SK-N-SH treated with all-trans-retinoic acid at 6 μM for 48 hours (cell line): ENCODE measurements around the gene CCR5AS.

Experiments
- ARNTL ChIP-seq: fragments of 450-650 bp; formaldehyde crosslinking; IDR thresholded peaks from 2 replicates; pipeline ENCODE4 v1.5.0; 2020; ENCODE audit warnings: low read depth, mild to moderate bottlenecking, moderate library complexity, borderline replicate concordance
- OSR1 ChIP-seq: fragments of 250-450 bp; sonication (Bioruptor Pico); IDR thresholded peaks from 2 replicates; pipeline ENCODE4 v1.8.0; 2022; ENCODE audit warnings: moderate library complexity, mild to moderate bottlenecking, inconsistent platforms
- TSHZ2 ChIP-seq: fragments of 250-450 bp; sonication (Bioruptor Pico); IDR thresholded peaks from 2 replicates; pipeline ENCODE4 v1.5.0; 2020; ENCODE audit warnings: mild to moderate bottlenecking, moderate library complexity
- ZFP3 ChIP-seq: fragments of 250-450 bp; sonication (Bioruptor Pico); IDR thresholded peaks from 2 replicates; pipeline ENCODE4 v1.5.0; 2020; ENCODE audit warnings: mild to moderate bottlenecking, moderate library complexity
- ZNF8 ChIP-seq: fragments of 450-650 bp; formaldehyde crosslinking; IDR thresholded peaks from 2 replicates; pipeline ENCODE4 v1.5.0; 2020; ENCODE audit warnings: mild to moderate bottlenecking, moderate library complexity
- TF ChIP-seq, protein P1 (sequence below): fragments of 250-450 bp; sonication (Bioruptor Pico); IDR thresholded peaks from 2 replicates; pipeline ENCODE4 v1.8.0; 2020; ENCODE audit warnings: mild to moderate bottlenecking, moderate library complexity, borderline replicate concordance
- TF ChIP-seq, protein P2 (sequence below): fragments of 250-450 bp; sonication (Bioruptor Pico); IDR thresholded peaks from 2 replicates; pipeline ENCODE4 v1.5.1; 2021; ENCODE audit warnings: mild to moderate bottlenecking, moderate library complexity

DNA sequence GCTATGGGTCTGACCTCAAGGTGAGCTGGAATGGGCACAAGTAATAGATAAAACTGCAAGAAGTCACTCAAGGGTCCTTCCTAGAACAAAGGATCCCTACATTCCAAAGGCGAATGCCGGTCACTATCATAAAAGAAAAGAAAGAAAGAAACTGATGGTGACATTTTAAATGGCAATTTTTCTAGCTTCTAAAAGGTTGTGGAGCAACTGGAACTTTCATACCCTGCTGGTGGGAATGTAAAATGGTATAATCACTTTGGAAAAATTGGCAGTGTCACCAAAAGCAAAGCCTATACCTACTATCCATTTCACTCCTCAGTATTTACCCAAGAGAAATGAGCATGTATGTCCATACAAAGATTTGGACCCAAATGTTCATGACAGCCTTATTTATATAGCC lies 4.4 kb upstream of the CCR5AS start:
- TF ChIP-seq ZFP3 (CRISPR knock-in tag) (no peak), TSHZ2 (CRISPR knock-in tag) (no peak), OSR1 (CRISPR knock-in tag) (no peak), ZNF8 (CRISPR knock-in tag) (no peak), ARNTL (CRISPR knock-in tag) (no peak)
- TF ChIP-seq, protein P1, sequence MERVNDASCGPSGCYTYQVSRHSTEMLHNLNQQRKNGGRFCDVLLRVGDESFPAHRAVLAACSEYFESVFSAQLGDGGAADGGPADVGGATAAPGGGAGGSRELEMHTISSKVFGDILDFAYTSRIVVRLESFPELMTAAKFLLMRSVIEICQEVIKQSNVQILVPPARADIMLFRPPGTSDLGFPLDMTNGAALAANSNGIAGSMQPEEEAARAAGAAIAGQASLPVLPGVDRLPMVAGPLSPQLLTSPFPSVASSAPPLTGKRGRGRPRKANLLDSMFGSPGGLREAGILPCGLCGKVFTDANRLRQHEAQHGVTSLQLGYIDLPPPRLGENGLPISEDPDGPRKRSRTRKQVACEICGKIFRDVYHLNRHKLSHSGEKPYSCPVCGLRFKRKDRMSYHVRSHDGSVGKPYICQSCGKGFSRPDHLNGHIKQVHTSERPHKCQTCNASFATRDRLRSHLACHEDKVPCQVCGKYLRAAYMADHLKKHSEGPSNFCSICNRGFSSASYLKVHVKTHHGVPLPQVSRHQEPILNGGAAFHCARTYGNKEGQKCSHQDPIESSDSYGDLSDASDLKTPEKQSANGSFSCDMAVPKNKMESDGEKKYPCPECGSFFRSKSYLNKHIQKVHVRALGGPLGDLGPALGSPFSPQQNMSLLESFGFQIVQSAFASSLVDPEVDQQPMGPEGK (CRISPR knock-in tag) = no peak
- TF ChIP-seq, protein P2, sequence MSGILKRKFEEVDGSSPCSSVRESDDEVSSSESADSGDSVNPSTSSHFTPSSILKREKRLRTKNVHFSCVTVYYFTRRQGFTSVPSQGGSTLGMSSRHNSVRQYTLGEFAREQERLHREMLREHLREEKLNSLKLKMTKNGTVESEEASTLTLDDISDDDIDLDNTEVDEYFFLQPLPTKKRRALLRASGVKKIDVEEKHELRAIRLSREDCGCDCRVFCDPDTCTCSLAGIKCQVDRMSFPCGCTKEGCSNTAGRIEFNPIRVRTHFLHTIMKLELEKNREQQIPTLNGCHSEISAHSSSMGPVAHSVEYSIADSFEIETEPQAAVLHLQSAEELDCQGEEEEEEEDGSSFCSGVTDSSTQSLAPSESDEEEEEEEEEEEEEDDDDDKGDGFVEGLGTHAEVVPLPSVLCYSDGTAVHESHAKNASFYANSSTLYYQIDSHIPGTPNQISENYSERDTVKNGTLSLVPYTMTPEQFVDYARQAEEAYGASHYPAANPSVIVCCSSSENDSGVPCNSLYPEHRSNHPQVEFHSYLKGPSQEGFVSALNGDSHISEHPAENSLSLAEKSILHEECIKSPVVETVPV = no peak
